HepG2 (cell line): Measurements from ENCODE around the gene QRICH2. TPM values are rescaled to one million over a fixed set of nuclear protein-coding genes. Genes with fewer than 3 reads are reported as not detected.

Source experiments
- ATAD3A ChIP-seq: sonication (generic); formaldehyde crosslinking; IDR thresholded peaks from 2 replicates; pipeline ENCODE4 v1.4.0; 2020; ENCODE audit warnings: missing genetic modification reagents
- EZH2 ChIP-seq: conservative IDR thresholded peaks from 2 replicates; pipeline ENCODE4 v1.6.1; 2012; ENCODE audit warnings: mild to moderate bottlenecking, low read depth, low read length, moderate library complexity
- MTF2 ChIP-seq: sonication (generic); formaldehyde crosslinking; IDR thresholded peaks from 2 replicates; pipeline ENCODE4 v1.5.0; 2020; ENCODE audit warnings: missing genetic modification reagents, borderline replicate concordance
- NFATC3 ChIP-seq: sonication (generic); formaldehyde crosslinking; IDR thresholded peaks from 2 replicates; pipeline ENCODE4 v1.5.1; 2020; ENCODE audit warnings: mild to moderate bottlenecking, missing genetic modification reagents
- NFYC ChIP-seq: IDR thresholded peaks from 2 replicates; pipeline ENCODE4 v1.6.1; 2016; ENCODE audit warnings: missing genetic modification reagents, missing compliant biosample characterization
- NKX3-1 ChIP-seq: sonication (generic); formaldehyde crosslinking; IDR thresholded peaks from 2 replicates; pipeline ENCODE4 v1.5.0; 2020; ENCODE audit warnings: missing genetic modification reagents
- PLRG1 ChIP-seq: fragments of 450-650 bp; conservative IDR thresholded peaks from 2 replicates; pipeline ENCODE4 v1.6.1; 2016
- RXRB ChIP-seq: IDR thresholded peaks from 2 replicates; pipeline ENCODE4 v1.6.1; 2016; ENCODE audit warnings: borderline replicate concordance, missing genetic modification reagents, missing compliant biosample characterization
- SALL1 ChIP-seq: sonication (generic); formaldehyde crosslinking; IDR thresholded peaks from 2 replicates; pipeline ENCODE4 v1.8.0; 2022; ENCODE audit warnings: mild to moderate bottlenecking, missing genetic modification reagents
- ZMYM3 ChIP-seq: sonication (generic); formaldehyde crosslinking; IDR thresholded peaks from 2 replicates; pipeline ENCODE4 v1.5.1; 2020; ENCODE audit warnings: mild to moderate bottlenecking, missing genetic modification reagents
- ZNF160 ChIP-seq: sonication (generic); formaldehyde crosslinking; IDR thresholded peaks from 2 replicates; pipeline ENCODE4 v1.8.0; 2022; ENCODE audit warnings: mild to moderate bottlenecking, inconsistent platforms, missing genetic modification reagents
- ZNF24 ChIP-seq: fragments of 450-650 bp; IDR thresholded peaks from 2 replicates; pipeline ENCODE4 v1.6.1; 2017; ENCODE audit warnings: antibody characterized with exemption, mild to moderate bottlenecking
- ZNF530 ChIP-seq: sonication (generic); formaldehyde crosslinking; IDR thresholded peaks from 2 replicates; pipeline ENCODE4 v1.5.0; 2020; ENCODE audit warnings: low read depth, mild to moderate bottlenecking, missing genetic modification reagents
- ZNF709 ChIP-seq: sonication (generic); formaldehyde crosslinking; IDR thresholded peaks from 2 replicates; pipeline ENCODE4 v1.5.0; 2020; ENCODE audit warnings: mild to moderate bottlenecking, missing genetic modification reagents
- ZSCAN21 ChIP-seq: sonication (generic); formaldehyde crosslinking; IDR thresholded peaks from 2 replicates; pipeline ENCODE4 v1.8.0; 2022; ENCODE audit warnings: mild to moderate bottlenecking, missing genetic modification reagents, moderate library complexity, borderline replicate concordance
- polyA plus RNA-seq, 8 experiments: library from polyadenylated mRNA; depleted of rRNA in 3 of 8; stranded (reverse) in 7 of 8; unstranded in 1 of 8; fragments of >200 nt; fragmentation: Illumina TruSeq in 4 of 8; extraction: Trizol in 4 of 8; gene quantifications; 2 replicates each; pipeline versions ENCODE4 v1.2.1 to v1.2.3, GENCODE V29; 2011 to 2016; ENCODE audit warnings: low read depth in 4 of 8, missing spikeins in 1 of 8, mixed read lengths in 1 of 8; ENCODE audit not compliant: insufficient read depth in 1 of 8
- total RNA-seq, 5 experiments: library from RNA; depleted of rRNA; stranded (reverse); fragments of >200 nt; fragmentation: Illumina TruSeq; extraction: Trizol; gene quantifications; 2 replicates each; pipeline ENCODE4 v1.2.3, GENCODE V29; 2016; ENCODE audit warnings: low read depth in 1 of 5
- TF ChIP-seq, protein P1 (sequence below): IDR thresholded peaks from 2 replicates; pipeline ENCODE4 v1.6.1; 2016; ENCODE audit warnings: missing compliant biosample characterization, missing genetic modification reagents, borderline replicate concordance
- TF ChIP-seq, protein P2 (sequence below): sonication (generic); formaldehyde crosslinking; IDR thresholded peaks from 2 replicates; pipeline ENCODE4 v1.4.0; 2020; ENCODE audit warnings: missing genetic modification reagents
- TF ChIP-seq, protein P3 (sequence below): sonication (generic); formaldehyde crosslinking; IDR thresholded peaks from 2 replicates; pipeline ENCODE4 v1.8.0; 2023; ENCODE audit warnings: mild to moderate bottlenecking, missing genetic modification reagents
- TF ChIP-seq, protein P4 (sequence below): sonication (generic); formaldehyde crosslinking; IDR thresholded peaks from 2 replicates; pipeline ENCODE4 v1.5.0; 2020; ENCODE audit warnings: mild to moderate bottlenecking, missing genetic modification reagents
- TF ChIP-seq, protein P5 (sequence below): sonication (generic); formaldehyde crosslinking; IDR thresholded peaks from 2 replicates; pipeline ENCODE4 v1.4.0; 2020; ENCODE audit warnings: missing genetic modification reagents

QRICH2 gene
- total and polyA plus RNA-seq, 2 of the 13 experiments (the other 11 are each of a cell fraction or from before 2014, with no cell fraction given), result 3.7 to 5.7 TPM

DNA sequence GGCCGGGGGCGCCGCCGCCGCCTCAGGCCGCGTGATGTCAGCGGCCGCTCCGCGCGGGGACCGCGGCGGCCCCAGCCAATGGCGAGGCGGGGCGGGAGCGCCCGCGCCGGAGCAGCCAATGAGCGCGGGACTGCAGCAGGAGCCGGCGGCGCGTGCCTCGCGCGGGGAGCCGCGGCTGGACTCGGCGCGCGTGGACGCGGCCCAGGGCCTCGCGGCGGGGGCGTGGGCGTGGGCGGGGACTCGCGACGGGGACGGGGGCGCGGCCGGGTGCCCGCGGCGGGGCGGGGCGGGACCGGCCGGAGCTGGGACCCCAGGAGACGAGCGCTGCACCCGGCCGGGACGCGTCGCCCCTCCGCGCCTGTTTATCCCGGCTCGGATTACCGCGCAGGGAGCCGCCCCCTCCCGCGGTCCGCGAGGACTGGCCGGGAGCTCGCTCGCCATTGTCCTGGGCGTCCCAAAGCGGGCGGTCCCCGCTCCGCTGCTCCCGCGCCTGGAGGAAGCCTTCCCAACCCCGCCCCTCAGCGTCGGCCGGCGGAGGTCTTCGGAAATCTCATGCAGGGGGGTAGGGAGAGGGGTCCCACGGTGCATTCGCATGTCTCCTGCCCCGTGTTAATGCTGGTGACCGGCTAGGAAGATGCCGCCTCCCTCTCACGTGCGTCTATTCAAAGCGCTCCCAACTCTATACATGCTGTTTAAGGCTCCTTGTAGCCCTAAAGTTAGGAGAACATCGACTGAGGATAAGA is 67.4 kb downstream of the QRICH2 start, which contains the start of gene RNF157 (continued):
- TF ChIP-seq, protein P1, sequence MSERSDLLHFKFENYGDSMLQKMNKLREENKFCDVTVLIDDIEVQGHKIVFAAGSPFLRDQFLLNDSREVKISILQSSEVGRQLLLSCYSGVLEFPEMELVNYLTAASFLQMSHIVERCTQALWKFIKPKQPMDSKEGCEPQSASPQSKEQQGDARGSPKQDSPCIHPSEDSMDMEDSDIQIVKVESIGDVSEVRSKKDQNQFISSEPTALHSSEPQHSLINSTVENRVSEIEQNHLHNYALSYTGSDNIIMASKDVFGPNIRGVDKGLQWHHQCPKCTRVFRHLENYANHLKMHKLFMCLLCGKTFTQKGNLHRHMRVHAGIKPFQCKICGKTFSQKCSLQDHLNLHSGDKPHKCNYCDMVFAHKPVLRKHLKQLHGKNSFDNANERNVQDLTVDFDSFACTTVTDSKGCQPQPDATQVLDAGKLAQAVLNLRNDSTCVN, result peak; percentile 41; the same call in 1 of the 2 replicates
- TF ChIP-seq ZNF530 (CRISPR knock-in tag), result 0 out of 2 replicates have a peak, but pooled peaks have one; percentile 56
- TF ChIP-seq ZNF160 (CRISPR knock-in tag), result 0 out of 2 replicates have a peak, but pooled peaks have one; percentile 12
- TF ChIP-seq ZNF709 (CRISPR knock-in tag), result peak; percentile 69; the same call in 1 of the 2 replicates
- TF ChIP-seq EZH2, result peak; percentile 100
- TF ChIP-seq, protein P2, sequence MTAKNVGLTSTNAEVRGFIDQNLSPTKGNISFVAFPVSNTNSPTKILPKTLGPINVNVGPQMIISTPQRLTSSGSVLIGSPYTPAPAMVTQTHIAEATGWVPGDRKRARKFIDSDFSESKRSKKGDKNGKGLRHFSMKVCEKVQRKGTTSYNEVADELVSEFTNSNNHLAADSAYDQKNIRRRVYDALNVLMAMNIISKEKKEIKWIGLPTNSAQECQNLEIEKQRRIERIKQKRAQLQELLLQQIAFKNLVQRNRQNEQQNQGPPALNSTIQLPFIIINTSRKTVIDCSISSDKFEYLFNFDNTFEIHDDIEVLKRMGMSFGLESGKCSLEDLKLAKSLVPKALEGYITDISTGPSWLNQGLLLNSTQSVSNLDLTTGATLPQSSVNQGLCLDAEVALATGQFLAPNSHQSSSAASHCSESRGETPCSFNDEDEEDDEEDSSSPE, result peak; percentile 41; the same call in 1 of the 2 replicates
- TF ChIP-seq, protein P3, sequence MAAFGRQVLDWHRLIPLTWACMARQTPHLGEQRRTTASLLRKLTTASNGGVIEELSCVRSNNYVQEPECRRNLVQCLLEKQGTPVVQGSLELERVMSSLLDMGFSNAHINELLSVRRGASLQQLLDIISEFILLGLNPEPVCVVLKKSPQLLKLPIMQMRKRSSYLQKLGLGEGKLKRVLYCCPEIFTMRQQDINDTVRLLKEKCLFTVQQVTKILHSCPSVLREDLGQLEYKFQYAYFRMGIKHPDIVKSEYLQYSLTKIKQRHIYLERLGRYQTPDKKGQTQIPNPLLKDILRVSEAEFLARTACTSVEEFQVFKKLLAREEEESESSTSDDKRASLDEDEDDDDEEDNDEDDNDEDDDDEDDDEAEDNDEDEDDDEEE (CRISPR knock-in tag), result no peak
- TF ChIP-seq, protein P4, sequence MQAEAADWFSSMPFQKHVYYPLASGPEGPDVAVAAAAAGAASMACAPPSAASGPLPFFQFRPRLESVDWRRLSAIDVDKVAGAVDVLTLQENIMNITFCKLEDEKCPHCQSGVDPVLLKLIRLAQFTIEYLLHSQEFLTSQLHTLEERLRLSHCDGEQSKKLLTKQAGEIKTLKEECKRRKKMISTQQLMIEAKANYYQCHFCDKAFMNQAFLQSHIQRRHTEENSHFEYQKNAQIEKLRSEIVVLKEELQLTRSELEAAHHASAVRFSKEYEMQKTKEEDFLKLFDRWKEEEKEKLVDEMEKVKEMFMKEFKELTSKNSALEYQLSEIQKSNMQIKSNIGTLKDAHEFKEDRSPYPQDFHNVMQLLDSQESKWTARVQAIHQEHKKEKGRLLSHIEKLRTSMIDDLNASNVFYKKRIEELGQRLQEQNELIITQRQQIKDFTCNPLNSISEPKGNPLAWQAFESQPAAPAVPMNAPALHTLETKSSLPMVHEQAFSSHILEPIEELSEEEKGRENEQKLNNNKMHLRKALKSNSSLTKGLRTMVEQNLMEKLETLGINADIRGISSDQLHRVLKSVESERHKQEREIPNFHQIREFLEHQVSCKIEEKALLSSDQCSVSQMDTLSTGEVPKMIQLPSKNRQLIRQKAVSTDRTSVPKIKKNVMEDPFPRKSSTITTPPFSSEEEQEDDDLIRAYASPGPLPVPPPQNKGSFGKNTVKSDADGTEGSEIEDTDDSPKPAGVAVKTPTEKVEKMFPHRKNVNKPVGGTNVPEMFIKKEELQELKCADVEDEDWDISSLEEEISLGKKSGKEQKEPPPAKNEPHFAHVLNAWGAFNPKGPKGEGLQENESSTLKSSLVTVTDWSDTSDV (CRISPR knock-in tag), result 0 out of 2 replicates have a peak, but pooled peaks have one; percentile 23
- 0 out of 2 replicates have a peak, but pooled peaks have one; percentile 25 for TF ChIP-seq ZSCAN21 (CRISPR knock-in tag)
- TF ChIP-seq RXRB (CRISPR knock-in tag), result 0 out of 2 replicates have a peak, but pooled peaks have one; percentile 18
- TF ChIP-seq ZNF24, result no peak
- TF ChIP-seq PLRG1, result no peak
- TF ChIP-seq NKX3-1, result 0 out of 2 replicates have a peak, but pooled peaks have one; percentile 36
- no peak for TF ChIP-seq NFATC3 (CRISPR knock-in tag)
- 0 out of 2 replicates have a peak, but pooled peaks have one; percentile 38 for TF ChIP-seq ATAD3A (CRISPR knock-in tag)
- peak; percentile 77; the same call in 1 of the 2 replicates for TF ChIP-seq MTF2 (CRISPR knock-in tag)
- TF ChIP-seq, protein P5, sequence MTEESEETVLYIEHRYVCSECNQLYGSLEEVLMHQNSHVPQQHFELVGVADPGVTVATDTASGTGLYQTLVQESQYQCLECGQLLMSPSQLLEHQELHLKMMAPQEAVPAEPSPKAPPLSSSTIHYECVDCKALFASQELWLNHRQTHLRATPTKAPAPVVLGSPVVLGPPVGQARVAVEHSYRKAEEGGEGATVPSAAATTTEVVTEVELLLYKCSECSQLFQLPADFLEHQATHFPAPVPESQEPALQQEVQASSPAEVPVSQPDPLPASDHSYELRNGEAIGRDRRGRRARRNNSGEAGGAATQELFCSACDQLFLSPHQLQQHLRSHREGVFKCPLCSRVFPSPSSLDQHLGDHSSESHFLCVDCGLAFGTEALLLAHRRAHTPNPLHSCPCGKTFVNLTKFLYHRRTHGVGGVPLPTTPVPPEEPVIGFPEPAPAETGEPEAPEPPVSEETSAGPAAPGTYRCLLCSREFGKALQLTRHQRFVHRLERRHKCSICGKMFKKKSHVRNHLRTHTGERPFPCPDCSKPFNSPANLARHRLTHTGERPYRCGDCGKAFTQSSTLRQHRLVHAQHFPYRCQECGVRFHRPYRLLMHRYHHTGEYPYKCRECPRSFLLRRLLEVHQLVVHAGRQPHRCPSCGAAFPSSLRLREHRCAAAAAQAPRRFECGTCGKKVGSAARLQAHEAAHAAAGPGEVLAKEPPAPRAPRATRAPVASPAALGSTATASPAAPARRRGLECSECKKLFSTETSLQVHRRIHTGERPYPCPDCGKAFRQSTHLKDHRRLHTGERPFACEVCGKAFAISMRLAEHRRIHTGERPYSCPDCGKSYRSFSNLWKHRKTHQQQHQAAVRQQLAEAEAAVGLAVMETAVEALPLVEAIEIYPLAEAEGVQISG (CRISPR knock-in tag), result 0 out of 2 replicates have a peak, but pooled peaks have one; percentile 9
- TF ChIP-seq NFYC (CRISPR knock-in tag), result peak; percentile 68
- 0 out of 2 replicates have a peak, but pooled peaks have one; percentile 25 for TF ChIP-seq ZMYM3 (CRISPR knock-in tag)
- TF ChIP-seq SALL1 (CRISPR knock-in tag), result peak; percentile 56; the same call in 1 of the 2 replicates
